Measurements from ENCODE around the gene CTRB2. TPM values are rescaled to one million over a fixed set of nuclear protein-coding genes. Genes with fewer than 3 reads are reported as not detected.
"Not testable (repeated sequence)": the region's sequence is repeated elsewhere in the genome, so short reads cannot be mapped to it uniquely, and the experiment has no call there.

The CTRB2 gene
- total RNA-seq, 2 experiments from 2014 or later: not detected

GRCh38 chr16:75222271-75222783, 15.4 kb upstream of the CTRB2 start:
- ChIA-PET CTCF (interaction anchor here (6.9 kb wide), 1 partner anchor 23 kb away, joined by 32 read pairs; no protein-coding TSS in a partner anchor), POLR2A (interaction anchor here (0.5 kb wide), 1 partner anchor 98 kb away, joined by 3 read pairs; no protein-coding TSS in a partner anchor)
- Mint-ChIP-seq H3K9me3 (no peaks in the 10 kb centered on the region), H3K27ac (no peak overlapping the region), H3K27me3 (peaks cover 2% of the 10 kb centered on the region), H3K4me1 (ENCODE audit: low read depth) (peaks cover 10% of the 10 kb centered on the region), H3K4me3 (no peak overlapping the region), H3K36me3 (no peaks in the 10 kb centered on the region)
- DNase-seq: no peak
- intact Hi-C loops (cut with micrococcal nuclease): no loop called here

GRCh38 chr16:75219838-75220237, 12.9 kb upstream of the CTRB2 start:
- intact Hi-C loops (cut with micrococcal nuclease): loop anchor here (2.0 to 5.0 kb wide), 2 partner anchors 21 to 157 kb away; no protein-coding TSS in a partner anchor
- ChIA-PET POLR2A (no interaction called here), CTCF (interaction anchor here (0.7 to 6.9 kb wide), 3 partner anchors 12 to 20 kb away, joined by 3 to 32 read pairs (median 3); no protein-coding TSS in a partner anchor)
- Mint-ChIP-seq H3K27ac (peak overlapping the region; percentile 75), H3K4me3 (peak overlapping the region; percentile 61), H3K9me3 (no peaks in the 10 kb centered on the region), H3K36me3 (no peaks in the 10 kb centered on the region), H3K27me3 (no peaks in the 10 kb centered on the region), H3K4me1 (ENCODE audit: low read depth) (peaks cover 10% of the 10 kb centered on the region)
- peak; percentile 43 for DNase-seq

- H3K27me3 Mint-ChIP-seq: no peaks in the 10 kb centered on the region
- CTCF ChIA-PET: interaction anchor here (0.8 to 6.9 kb wide), 3 partner anchors 15 to 19 kb away, joined by 3 to 32 read pairs (median 6); no protein-coding TSS in a partner anchor
- intact Hi-C loops (cut with micrococcal nuclease): loop anchor here (5.0 kb wide), 1 partner anchor 158 kb away; no protein-coding TSS in a partner anchor
These were observed 12.1 kb upstream of the CTRB2 start for GRCh38 chr16:75219088-75219487.

GRCh38 chr16:75218256-75219076, 11.5 kb upstream of the CTRB2 start, which contains the start of gene CTRB1:
CTRB1 (plus strand) TSS chr16:75218988; CDS start chr16:75219008, 20 bp downstream.
- intact Hi-C loops (cut with micrococcal nuclease): loop anchor here (5.0 kb wide), 1 partner anchor 159 kb away; no protein-coding TSS in a partner anchor
- H3K27me3 Mint-ChIP-seq: no peaks in the 10 kb centered on the region
- peak within 1 kb of the TSS; percentile 75 for H3K27ac Mint-ChIP-seq
- peak; percentile 37 for DNase-seq
- peak within 1 kb of the TSS; percentile 61 for H3K4me3 Mint-ChIP-seq
- H3K4me1 Mint-ChIP-seq (ENCODE audit: low read depth): peaks cover 10% of the 10 kb centered on the region
- ChIA-PET CTCF (interaction anchor here (2.3 to 6.9 kb wide), 2 partner anchors 15 to 19 kb away, joined by 6 to 32 read pairs; no protein-coding TSS in a partner anchor), POLR2A (no interaction called here)
- no peaks in the 10 kb centered on the region for H3K9me3 Mint-ChIP-seq
- H3K36me3 Mint-ChIP-seq: no peaks in the 10 kb centered on the region

More at GRCh38 chr16:75219088-75219487, 12.1 kb upstream of the CTRB2 start:
- POLR2A ChIA-PET: no interaction called here
- Mint-ChIP-seq H3K4me1 (ENCODE audit: low read depth) (peaks cover 10% of the 10 kb centered on the region), H3K4me3 (no peak overlapping the region), H3K9me3 (no peaks in the 10 kb centered on the region), H3K27ac (no peak overlapping the region), H3K36me3 (no peaks in the 10 kb centered on the region)
- no peak for DNase-seq

GRCh38 chr16:75217389-75217851, 10.5 kb upstream of the CTRB2 start:
- Mint-ChIP-seq H3K4me3 (no peak overlapping the region), H3K27me3 (no peaks in the 10 kb centered on the region), H3K9me3 (no peaks in the 10 kb centered on the region), H3K27ac (no peak overlapping the region), H3K36me3 (no peaks in the 10 kb centered on the region), H3K4me1 (ENCODE audit: low read depth) (peaks cover 10% of the 10 kb centered on the region)
- ChIA-PET CTCF (interaction anchor here (2.3 to 6.9 kb wide), 2 partner anchors 16 to 18 kb away, joined by 6 to 32 read pairs; no protein-coding TSS in a partner anchor), POLR2A (no interaction called here)
- no peak for DNase-seq
- intact Hi-C loops (cut with micrococcal nuclease): loop anchor here (5.0 kb wide), 1 partner anchor 160 kb away; no protein-coding TSS in a partner anchor

- POLR2A ChIA-PET: no interaction called here
- Mint-ChIP-seq H3K4me3 (no peak overlapping the region), H3K27ac (no peak overlapping the region), H3K9me3 (no peaks in the 10 kb centered on the region), H3K36me3 (no peaks in the 10 kb centered on the region), H3K27me3 (no peaks in the 10 kb centered on the region), H3K4me1 (ENCODE audit: low read depth) (peaks cover 10% of the 10 kb centered on the region)
- intact Hi-C loops (cut with micrococcal nuclease): loop anchor here (5.0 kb wide), 1 partner anchor 161 kb away; no protein-coding TSS in a partner anchor
- CTCF ChIA-PET: interaction anchor here (2.3 to 6.9 kb wide), 3 partner anchors 17 kb away, joined by 6 to 32 read pairs (median 15); no protein-coding TSS in a partner anchor
- no peak for DNase-seq
These were observed 9.6 kb upstream of the CTRB2 start for GRCh38 chr16:75216576-75216975.

GRCh38 chr16:75216127-75216526, 9.2 kb upstream of the CTRB2 start:
- CTCF ChIA-PET: interaction anchor here (3.5 to 6.9 kb wide), 2 partner anchors 16 to 18 kb away, joined by 15 to 32 read pairs; no protein-coding TSS in a partner anchor
- no peak for DNase-seq
- Mint-ChIP-seq H3K9me3 (no peaks in the 10 kb centered on the region), H3K4me1 (ENCODE audit: low read depth) (peaks cover 10% of the 10 kb centered on the region), H3K36me3 (no peaks in the 10 kb centered on the region), H3K4me3 (no peak overlapping the region), H3K27me3 (no peaks in the 10 kb centered on the region), H3K27ac (no peak overlapping the region)
- POLR2A ChIA-PET: no interaction called here
- intact Hi-C loops (cut with micrococcal nuclease): loop anchor here (5.0 kb wide), 1 partner anchor 161 kb away; no protein-coding TSS in a partner anchor

GRCh38 chr16:75211286-75211685, 4.3 kb upstream of the CTRB2 start:
- H3K9me3 Mint-ChIP-seq; H3K4me3 Mint-ChIP-seq; POLR2A ChIA-PET; H3K27ac Mint-ChIP-seq; intact Hi-C loops (cut with micrococcal nuclease); H3K4me1 Mint-ChIP-seq (ENCODE audit: low read depth); H3K36me3 Mint-ChIP-seq; DNase-seq; H3K27me3 Mint-ChIP-seq: not testable (repeated sequence)
- CTCF ChIA-PET: interaction anchor here (1.6 to 1.7 kb wide), 2 partner anchors 12 to 23 kb away, joined by 5 to 7 read pairs; no protein-coding TSS in a partner anchor

- H3K27me3 Mint-ChIP-seq: no peaks in the 10 kb centered on the region
- no peak overlapping the region for H3K4me3 Mint-ChIP-seq
- H3K4me1 Mint-ChIP-seq (ENCODE audit: low read depth): no peaks in the 10 kb centered on the region
- H3K27ac Mint-ChIP-seq: no peak overlapping the region
- POLR2A ChIA-PET: no interaction called here
- no peaks in the 10 kb centered on the region for H3K9me3 Mint-ChIP-seq
- H3K36me3 Mint-ChIP-seq: no peaks in the 10 kb centered on the region
- intact Hi-C loops (cut with micrococcal nuclease): no loop called here
- CTCF ChIA-PET: interaction anchor here (1.6 to 1.7 kb wide), 2 partner anchors 10 to 24 kb away, joined by 5 to 7 read pairs; no protein-coding TSS in a partner anchor
- no peak for DNase-seq
These were observed 3.0 kb upstream of the CTRB2 start for GRCh38 chr16:75209944-75210343.

- H3K27ac Mint-ChIP-seq; POLR2A ChIA-PET; H3K27me3 Mint-ChIP-seq; H3K4me3 Mint-ChIP-seq; H3K4me1 Mint-ChIP-seq (ENCODE audit: low read depth); intact Hi-C loops (cut with micrococcal nuclease); DNase-seq; H3K9me3 Mint-ChIP-seq; H3K36me3 Mint-ChIP-seq: not testable (repeated sequence)
- CTCF ChIA-PET: interaction anchor here (1.6 kb wide), 1 partner anchor 24 kb away, joined by 6 read pairs; no protein-coding TSS in a partner anchor
These were observed 2.6 kb upstream of the CTRB2 start for GRCh38 chr16:75209514-75209913.

- H3K27ac Mint-ChIP-seq: no peak overlapping the region
- ChIA-PET CTCF (interaction anchor here (1.0 to 1.6 kb wide), 2 partner anchors 9 to 24 kb away, joined by 3 to 6 read pairs; no protein-coding TSS in a partner anchor), POLR2A (no interaction called here)
- no peaks in the 10 kb centered on the region for H3K4me1 Mint-ChIP-seq (ENCODE audit: low read depth)
- DNase-seq: no peak
- no peaks in the 10 kb centered on the region for H3K9me3 Mint-ChIP-seq
- intact Hi-C loops (cut with micrococcal nuclease): no loop called here
- no peaks in the 10 kb centered on the region for H3K27me3 Mint-ChIP-seq
- H3K36me3 Mint-ChIP-seq: no peaks in the 10 kb centered on the region
- H3K4me3 Mint-ChIP-seq: no peak overlapping the region
These were observed 2.0 kb upstream of the CTRB2 start for GRCh38 chr16:75208861-75209505.

All from activated CD4-positive, alpha-beta memory T cell treated with anti-CD3 and anti-CD28 coated beads for 36 hours (primary cell).